H1 (cell line): ENCODE data around the gene FBN1. TPM values are rescaled to one million over a fixed set of nuclear protein-coding genes. Genes with fewer than 3 reads are reported as not detected.

ENCODE experiments used
- CTCF ChIA-PET: fragments of 300-600 bp; sonication (Branson Sonifier 250); formaldehyde crosslinking; loops from one replicate; lab custom pipeline; 2021; ENCODE audit not compliant: partially characterized antibody; lab: Charles Lee
- POLR2A ChIA-PET: fragments of 300-600 bp; sonication (Branson Sonifier 250); formaldehyde crosslinking; loops from one replicate; lab custom pipeline; 2021; ENCODE audit warnings: inconsistent platforms; ENCODE audit not compliant: partially characterized antibody; lab: Charles Lee
- DNase-seq, 2 experiments: peaks; one replicate each; pipeline versions ENCODE4 v3.0.0 to v3.0.0-alpha.2; 2010 to 2022; ENCODE audit warnings: low spot score in 2 of 2, low read depth in 1 of 2, mixed read lengths in 1 of 2
- FAIRE-seq: peaks from 2 replicates; lab custom pipeline; 2011; peaks lifted over from hg19 to GRCh38; lab: Jason Lieb, UNC
- H2AFZ ChIP-seq: 2 replicates; pipeline ENCODE4 v1.8.1; 2012; ENCODE audit warnings: low read length, inconsistent platforms
- H2AK5ac ChIP-seq: 2 replicates; pipeline ENCODE4 v1.6.1; 2013; ENCODE audit warnings: low read depth, low read length
- H2BK120ac ChIP-seq: replicated peaks from 2 replicates; pipeline ENCODE3; 2013; ENCODE audit warnings: low read depth, low read length, inconsistent platforms
- H2BK12ac ChIP-seq: 2 replicates; pipeline ENCODE4 v1.6.1; 2013; ENCODE audit warnings: low read depth, low read length
- H2BK15ac ChIP-seq: 2 replicates; pipeline ENCODE4 v1.6.1; 2013; ENCODE audit warnings: low read length
- H2BK20ac ChIP-seq: 2 replicates; pipeline ENCODE4 v1.6.1; 2013; ENCODE audit warnings: low read length
- H2BK5ac ChIP-seq: 2 replicates; pipeline ENCODE4 v1.6.1; 2013; ENCODE audit warnings: low read depth, low read length
- H3K14ac ChIP-seq: 2 replicates; pipeline ENCODE4 v1.6.1; 2013; ENCODE audit warnings: inconsistent platforms; ENCODE audit not compliant: insufficient read length
- H3K18ac ChIP-seq: 2 replicates; pipeline ENCODE4 v1.6.1; 2013; ENCODE audit warnings: low read length; ENCODE audit errors: extremely low read depth
- H3K23ac ChIP-seq: 2 replicates; pipeline ENCODE4 v1.6.1; 2013; ENCODE audit warnings: inconsistent platforms; ENCODE audit not compliant: insufficient read length
- H3K23me2 ChIP-seq: 2 replicates; pipeline ENCODE4 v1.6.1; 2013; ENCODE audit warnings: low read depth, low read length
- H3K27ac ChIP-seq: 2 replicates; pipeline ENCODE4 v1.6.1; 2011; ENCODE audit warnings: low read depth, low read length, inconsistent platforms
- H3K27me3 ChIP-seq, 4 experiments: replicated peaks in 1 of 4; 1 replicate in 1 of 4; 2 replicates in 3 of 4; pipeline versions ENCODE4 v1.6.1 to v1.8.1; 2011 to 2013; ENCODE audit warnings: low read length in 3 of 4, mild to moderate bottlenecking in 3 of 4, inconsistent platforms in 2 of 4, mixed read lengths in 2 of 4, moderate library complexity in 1 of 4; ENCODE audit not compliant: control insufficient read depth in 3 of 4, insufficient read depth in 3 of 4; ENCODE audit errors: extremely low read depth in 1 of 4
- H3K36me3 ChIP-seq, 4 experiments: 2 replicates each; pipeline versions ENCODE4 v1.6.1 to v1.8.1; 2011 to 2013; ENCODE audit warnings: mild to moderate bottlenecking in 4 of 4, low read length in 3 of 4, moderate library complexity in 2 of 4, control low read depth in 1 of 4, inconsistent platforms in 1 of 4; ENCODE audit not compliant: insufficient read depth in 4 of 4, control insufficient read depth in 2 of 4
- H3K4ac ChIP-seq: replicated peaks from 2 replicates; pipeline ENCODE3; 2013; ENCODE audit warnings: low read length, low read depth, mixed read lengths, inconsistent platforms; ENCODE audit not compliant: insufficient read length
- H3K4me1 ChIP-seq, 4 experiments: replicated peaks in 1 of 4; 1 replicate in 1 of 4; 2 replicates in 3 of 4; pipeline versions ENCODE4 v1.6.1 to v1.8.1; 2011 to 2013; ENCODE audit warnings: low read length in 3 of 4, inconsistent platforms in 2 of 4, mixed read lengths in 1 of 4; ENCODE audit not compliant: insufficient read depth in 4 of 4, control insufficient read depth in 3 of 4
- H3K4me2 ChIP-seq, 2 experiments: 2 replicates each; pipeline versions ENCODE4 v1.6.1 to v1.8.1; 2011 to 2013; ENCODE audit warnings: low read depth in 2 of 2, low read length in 2 of 2, control low read depth in 1 of 2, inconsistent platforms in 1 of 2, mild to moderate bottlenecking in 1 of 2; ENCODE audit not compliant: insufficient read depth in 1 of 2
- H3K4me3 ChIP-seq, 4 experiments: fragments of 200-600, 300-600 bp in 1 of 4; sonication (generic), shearing (Covaris generic), sonication (Bioruptor Twin) in 1 of 4; 2 replicates each; pipeline versions ENCODE4 v1.5.1 to v1.8.1; 2011 to 2016; ENCODE audit warnings: low read length in 4 of 4, low read depth in 3 of 4, control low read depth in 2 of 4, inconsistent platforms in 2 of 4, mild to moderate bottlenecking in 2 of 4, mixed read lengths in 1 of 4, moderate library complexity in 1 of 4; ENCODE audit not compliant: insufficient read depth in 2 of 4; ENCODE audit errors: extremely low read depth in 1 of 4
- H3K56ac ChIP-seq: replicated peaks from 2 replicates; pipeline ENCODE3; 2013; ENCODE audit warnings: low read depth, mild to moderate bottlenecking, mixed read lengths, low read length, inconsistent platforms; ENCODE audit not compliant: insufficient read length
- H3K79me1 ChIP-seq: 2 replicates; pipeline ENCODE4 v1.6.1; 2013; ENCODE audit warnings: low read depth, low read length, control low read depth
- H3K79me2 ChIP-seq, 2 experiments: 2 replicates each; pipeline versions ENCODE4 v1.6.1 to v1.8.1; 2012 to 2013; ENCODE audit warnings: low read length in 2 of 2, mild to moderate bottlenecking in 2 of 2, inconsistent platforms in 1 of 2; ENCODE audit not compliant: insufficient read depth in 2 of 2, control insufficient read depth in 1 of 2
- H3K9ac ChIP-seq, 4 experiments: replicated peaks in 1 of 4; 1 replicate in 1 of 4; 2 replicates in 3 of 4; pipeline versions ENCODE4 v1.6.1 to v1.8.1; 2011 to 2013; ENCODE audit warnings: low read depth in 3 of 4, low read length in 3 of 4, control low read depth in 2 of 4, mild to moderate bottlenecking in 2 of 4, moderate library complexity in 2 of 4, inconsistent platforms in 1 of 4; ENCODE audit errors: extremely low read depth in 1 of 4
- H3K9me3 ChIP-seq, 2 experiments: 2 replicates each; pipeline versions ENCODE4 v1.6.1 to v1.8.1; 2012 to 2013; ENCODE audit warnings: mild to moderate bottlenecking in 2 of 2, moderate library complexity in 2 of 2, control low read depth in 1 of 2, inconsistent platforms in 1 of 2, low read depth in 1 of 2, low read length in 1 of 2, mixed read lengths in 1 of 2; ENCODE audit not compliant: insufficient read depth in 2 of 2
- H4K20me1 ChIP-seq, 2 experiments: replicated peaks in 1 of 2; 2 replicates each; pipeline versions ENCODE3 to v1.8.1; 2011 to 2013; ENCODE audit warnings: inconsistent platforms in 2 of 2, low read length in 2 of 2, mild to moderate bottlenecking in 1 of 2; ENCODE audit not compliant: insufficient read depth in 2 of 2, control insufficient read depth in 1 of 2
- H4K5ac ChIP-seq: 2 replicates; pipeline ENCODE4 v1.6.1; 2013; ENCODE audit warnings: low read length, low read depth, mixed read lengths, inconsistent platforms; ENCODE audit not compliant: insufficient read length
- H4K8ac ChIP-seq: 2 replicates; pipeline ENCODE4 v1.8.0; 2013; ENCODE audit warnings: mild to moderate bottlenecking, moderate library complexity, low read length, inconsistent platforms; ENCODE audit not compliant: insufficient read depth; ENCODE audit errors: extremely low read depth
- H4K91ac ChIP-seq: replicated peaks from 2 replicates; pipeline ENCODE3; 2013; ENCODE audit warnings: low read length, mixed read lengths, inconsistent platforms; ENCODE audit not compliant: insufficient read length
- SRF ChIP-seq: IDR thresholded peaks from 2 replicates; pipeline ENCODE4 v1.6.1; 2011; ENCODE audit warnings: mild to moderate bottlenecking, low read depth, low read length, moderate library complexity
- WGBS, 2 experiments: shearing (Covaris generic) in 1 of 2; methylation state at CpG; one replicate each; pipeline versions ENCODE4 v1.1.6 to v1.1.7; 2013 to 2015; ENCODE audit warnings: low lambda C conversion rate in 2 of 2, mixed read lengths in 2 of 2, inconsistent platforms in 1 of 2, low coverage in 1 of 2, missing lambda C conversion rate in 1 of 2; ENCODE audit not compliant: insufficient replicate concordance in 2 of 2, insufficient coverage in 1 of 2, insufficient read length in 1 of 2; ENCODE audit errors: extremely low coverage in 1 of 2, missing lambda C conversion rate in 1 of 2; 5-methylcytosine and 5-hydroxymethylcytosine counted together
- polyA plus RNA-seq, 7 experiments: library from polyadenylated mRNA; depleted of rRNA in 3 of 7; stranded (reverse) in 5 of 7; unstranded in 2 of 7; fragments of >200 nt in 5 of 7; fragments of 200-250 nt in 2 of 7; gene quantifications; 1 replicate in 5 of 7; 2 replicates in 1 of 7; 4 replicates in 1 of 7; pipeline versions ENCODE4 v1.2.1 to v1.2.3, GENCODE V29; 2011 to 2013; ENCODE audit warnings: missing spikeins in 2 of 7, mixed read lengths in 2 of 7
- total RNA-seq: library from RNA; stranded (reverse); fragmentation: NEBNext Ultra II Directional; extraction: Animal tissue kit (Norgen Biotek cat#: 25700); gene quantifications from 2 replicates; pipeline ENCODE4 v1.2.1, GENCODE V29; 2021
- TF ChIP-seq, protein P1 (sequence below): IDR thresholded peaks from 2 replicates; pipeline ENCODE4 v1.6.1; 2012; ENCODE audit warnings: inconsistent platforms
- TF ChIP-seq, protein P2 (sequence below): IDR thresholded peaks from 2 replicates; pipeline ENCODE4 v1.6.1; 2011; ENCODE audit warnings: low read length, improper control_type of control experiment

FBN1 gene
- total and polyA plus RNA-seq, 2 of the 8 experiments (the other 6 are each of a cell fraction or from before 2014, with no cell fraction given): 3.0 to 4.0 TPM

DNA sequence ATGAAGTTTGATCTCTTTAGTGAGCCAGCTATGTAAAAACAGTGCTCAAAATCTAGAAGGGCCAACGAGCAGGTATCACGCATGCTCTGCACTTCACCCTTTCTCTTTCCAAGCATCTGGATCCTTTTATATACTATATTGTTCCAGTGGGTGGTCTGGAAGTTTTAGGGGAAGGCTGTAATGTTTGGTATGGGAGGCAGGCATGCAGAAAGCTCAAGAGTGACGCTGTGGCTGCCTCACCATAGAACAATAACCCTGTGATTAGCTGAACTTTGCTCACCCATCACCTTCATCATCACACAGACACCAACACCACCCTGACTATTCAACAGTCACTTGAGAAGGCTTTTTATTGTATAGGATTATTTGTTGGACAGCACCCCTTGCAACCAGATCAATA is 81.6 kb downstream of the FBN1 start:
- no peak overlapping the region for H2BK20ac ChIP-seq
- no peak for TF ChIP-seq SRF
- TF ChIP-seq, protein P1, sequence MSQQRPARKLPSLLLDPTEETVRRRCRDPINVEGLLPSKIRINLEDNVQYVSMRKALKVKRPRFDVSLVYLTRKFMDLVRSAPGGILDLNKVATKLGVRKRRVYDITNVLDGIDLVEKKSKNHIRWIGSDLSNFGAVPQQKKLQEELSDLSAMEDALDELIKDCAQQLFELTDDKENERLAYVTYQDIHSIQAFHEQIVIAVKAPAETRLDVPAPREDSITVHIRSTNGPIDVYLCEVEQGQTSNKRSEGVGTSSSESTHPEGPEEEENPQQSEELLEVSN: no peak
- TF ChIP-seq, protein P2, sequence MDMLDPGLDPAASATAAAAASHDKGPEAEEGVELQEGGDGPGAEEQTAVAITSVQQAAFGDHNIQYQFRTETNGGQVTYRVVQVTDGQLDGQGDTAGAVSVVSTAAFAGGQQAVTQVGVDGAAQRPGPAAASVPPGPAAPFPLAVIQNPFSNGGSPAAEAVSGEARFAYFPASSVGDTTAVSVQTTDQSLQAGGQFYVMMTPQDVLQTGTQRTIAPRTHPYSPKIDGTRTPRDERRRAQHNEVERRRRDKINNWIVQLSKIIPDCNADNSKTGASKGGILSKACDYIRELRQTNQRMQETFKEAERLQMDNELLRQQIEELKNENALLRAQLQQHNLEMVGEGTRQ: no peak

More for the DNA sequence above, 81.6 kb downstream of the FBN1 start:
- Histone ChIP-seq H3K23me2 (no peaks in the 10 kb centered on the region), H3K14ac (no peak overlapping the region), H4K5ac (no peak overlapping the region), H3K36me3 (no peaks in the 10 kb centered on the region), H3K4me2 (no peak overlapping the region), H3K9ac (no peak overlapping the region), H2AFZ (no peak overlapping the region), H2BK120ac (no peak overlapping the region), H3K27ac (no peak overlapping the region), H3K4me1 (peaks cover 0 to 3% (median 0%) of the 10 kb centered on the region in 4 experiments; a peak in 1 of 7 replicates), H3K9me3 (no peaks in the 10 kb centered on the region), H3K4me3 (no peak overlapping the region), H3K23ac (no peak overlapping the region), H4K8ac (no peak overlapping the region), H3K79me1 (no peaks in the 10 kb centered on the region), H2BK5ac (no peak overlapping the region), H2AK5ac (no peak overlapping the region), H2BK12ac (no peak overlapping the region), H3K18ac (no peak overlapping the region), H4K20me1 (no peaks in the 10 kb centered on the region), H3K79me2 (no peaks in the 10 kb centered on the region), H2BK15ac (no peak overlapping the region), H3K56ac (no peak overlapping the region), H3K4ac (no peak overlapping the region), H3K27me3 (no peaks in the 10 kb centered on the region), H4K91ac (no peak overlapping the region)
- 90% methylated on average over 3 of the region's 3 CpGs; no CpG with 5 or more reads in 1 of the 2 experiments for WGBS, 2 experiments
- CTCF ChIA-PET: no interaction called here
- no peak for DNase-seq
- FAIRE-seq: no peak
- POLR2A ChIA-PET: no interaction called here
